SU-DHL-6 (cell line): ENCODE measurements around the gene TMEM250.

Experiments used
- H2AFZ ChIP-seq: fragments of 200-600 bp; sonication (generic); 2 replicates; pipeline ENCODE4 v1.6.1; 2014; ENCODE audit warnings: low read depth, mild to moderate bottlenecking, moderate library complexity, mixed read lengths, antibody characterized with exemption, low read length; ENCODE audit not compliant: severe bottlenecking
- H3F3A ChIP-seq: fragments of 200-600 bp; shearing (Covaris generic); 2 replicates; pipeline ENCODE4 v1.6.0; 2016; ENCODE audit warnings: antibody characterized with exemption, mild to moderate bottlenecking; ENCODE audit not compliant: insufficient read depth
- H3K27ac ChIP-seq: fragments of 200-600 bp; sonication (generic); 2 replicates; pipeline ENCODE4 v1.5.1; 2016; ENCODE audit warnings: low read depth, mild to moderate bottlenecking, low read length, moderate library complexity, mixed read lengths
- H3K27me3 ChIP-seq: fragments of 200-600 bp; sonication (generic), shearing (Covaris generic); 2 replicates; pipeline ENCODE4 v1.6.0; 2014; ENCODE audit warnings: mild to moderate bottlenecking, low read length
- H3K36me3 ChIP-seq: fragments of 200-600 bp; sonication (generic); 2 replicates; pipeline ENCODE4 v1.6.1; 2014; ENCODE audit warnings: mild to moderate bottlenecking, low read length, mixed read lengths
- H3K4me2 ChIP-seq: fragments of 300-600, 200-600 bp; shearing (Covaris generic), sonication (generic); 2 replicates; pipeline ENCODE4 v1.6.0; 2014; ENCODE audit warnings: low read length, low read depth, mild to moderate bottlenecking; ENCODE audit not compliant: poor library complexity, severe bottlenecking
- H3K4me3 ChIP-seq: fragments of 200-600 bp; sonication (generic); 2 replicates; pipeline ENCODE4 v1.5.1; 2014; ENCODE audit warnings: antibody characterized with exemption, low read length, mild to moderate bottlenecking, mixed read lengths; ENCODE audit not compliant: insufficient read depth, poor library complexity, severe bottlenecking
- H3K79me2 ChIP-seq: fragments of 200-600 bp; sonication (generic); 2 replicates; pipeline ENCODE4 v1.6.1; 2014; ENCODE audit warnings: mild to moderate bottlenecking, low read length, moderate library complexity; ENCODE audit not compliant: insufficient read depth
- H3K9ac ChIP-seq: fragments of 200-600 bp; sonication (generic); 2 replicates; pipeline ENCODE4 v1.7.0; 2014; ENCODE audit warnings: mild to moderate bottlenecking, low read length
- H3K9me2 ChIP-seq: fragments of 200-600 bp; sonication (generic); replicated peaks from 2 replicates; pipeline ENCODE4 v1.6.1; 2014; ENCODE audit warnings: low read length; ENCODE audit not compliant: insufficient read depth
- H3K9me3 ChIP-seq: fragments of 200-600 bp; sonication (generic); 2 replicates; pipeline ENCODE4 v1.6.1; 2014; ENCODE audit warnings: low read length, mixed read lengths; ENCODE audit not compliant: insufficient read depth
- H4K20me1 ChIP-seq: fragments of 200-600 bp; sonication (generic); 2 replicates; pipeline ENCODE4 v1.6.1; 2014; ENCODE audit warnings: low read depth, mild to moderate bottlenecking, antibody characterized with exemption, low read length, moderate library complexity, mixed read lengths
- CTCF ChIP-seq: fragments of 200-600 bp; sonication (generic); IDR thresholded peaks from one replicate; pipeline ENCODE4 v1.5.1; 2017; ENCODE audit warnings: antibody characterized with exemption, mild to moderate bottlenecking, low read length, moderate library complexity; ENCODE audit not compliant: insufficient read depth, poor library complexity, severe bottlenecking
- EZH2phosphoT487 ChIP-seq: fragments of 200-600 bp; sonication (generic), shearing (Covaris generic); conservative IDR thresholded peaks from 2 replicates; pipeline ENCODE4 v1.6.1; 2018; ENCODE audit warnings: mild to moderate bottlenecking, antibody characterized with exemption, low read length, moderate library complexity, mixed read lengths

The TMEM250 gene

DNA sequence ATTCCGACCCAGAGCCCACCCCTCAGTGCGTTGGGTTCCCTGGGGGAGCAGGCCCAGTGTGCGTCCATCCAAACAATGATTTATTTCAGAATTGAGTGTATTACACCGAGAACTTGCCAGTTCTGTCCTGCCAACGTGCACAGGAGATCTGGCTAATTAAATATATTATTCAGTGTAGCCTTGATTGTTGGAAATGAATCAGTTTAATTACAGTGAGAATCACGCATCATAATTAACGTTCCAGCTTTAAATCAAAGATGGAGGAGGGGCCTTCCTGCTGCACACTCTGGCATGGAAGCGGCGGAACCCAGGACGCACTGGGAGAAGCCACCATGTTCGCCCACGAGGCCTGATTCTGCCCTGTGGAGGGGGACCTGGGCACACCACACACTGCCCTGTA is 30.7 kb upstream of the TMEM250 start:
- Histone ChIP-seq H3K4me3 (no peak overlapping the region), H2AFZ (no peak overlapping the region), H3K9me2 (no peaks in the 10 kb centered on the region), H3K36me3 (no peaks in the 10 kb centered on the region), H3K27ac (no peak overlapping the region), H3K79me2 (no peaks in the 10 kb centered on the region), H3K27me3 (no peaks in the 10 kb centered on the region), H3F3A (no peaks in the 10 kb centered on the region), H3K9me3 (no peaks in the 10 kb centered on the region), H4K20me1 (no peaks in the 10 kb centered on the region), H3K9ac (no peak overlapping the region), H3K4me2 (no peak overlapping the region)
- TF ChIP-seq EZH2phosphoT487 = no peak
- no peak for TF ChIP-seq CTCF

GRCh38 chr9:136148766-136149165 is 30.1 kb upstream of the TMEM250 start:
- Histone ChIP-seq H3K27ac (no peak overlapping the region), H3K4me2 (no peak overlapping the region), H3K9me2 (no peaks in the 10 kb centered on the region), H4K20me1 (no peaks in the 10 kb centered on the region), H3F3A (no peaks in the 10 kb centered on the region), H3K79me2 (no peaks in the 10 kb centered on the region), H3K9me3 (no peaks in the 10 kb centered on the region), H3K36me3 (no peaks in the 10 kb centered on the region), H2AFZ (no peak overlapping the region), H3K9ac (no peak overlapping the region), H3K27me3 (no peaks in the 10 kb centered on the region), H3K4me3 (no peak overlapping the region)
- TF ChIP-seq EZH2phosphoT487 (no peak), CTCF (no peak)

GRCh38 chr9:136147890-136148714 is 29.4 kb upstream of the TMEM250 start:
- Histone ChIP-seq H3K9me2 (no peaks in the 10 kb centered on the region), H2AFZ (no peak overlapping the region), H3K27me3 (no peaks in the 10 kb centered on the region), H4K20me1 (no peaks in the 10 kb centered on the region), H3K9me3 (no peaks in the 10 kb centered on the region), H3K4me2 (no peak overlapping the region), H3K27ac (no peak overlapping the region), H3K9ac (no peak overlapping the region), H3F3A (no peaks in the 10 kb centered on the region), H3K4me3 (no peak overlapping the region), H3K36me3 (no peaks in the 10 kb centered on the region), H3K79me2 (no peaks in the 10 kb centered on the region)
- TF ChIP-seq CTCF (no peak), EZH2phosphoT487 (no peak)
